Stimulated activated CD4-positive, alpha-beta T cell treated with anti-CD3 and anti-CD28 coated beads, Interleukin-1b, Interleukin-23, amount 100 ng/mL, for 4 hours (primary cell): ENCODE data around the gene RAD51B.

Experiments
- DNase-seq, 2 donors: peaks; one replicate each; pipeline ENCODE4 v3.0.0-alpha.2; 2020; ENCODE audit warnings: low read depth in 2 of 2

Gene RAD51B

GRCh38 chr14:68568907-68569897, 749.6 kb downstream of the RAD51B start:
- DNase-seq: no peak

- DNase-seq: no peak
Observed at GRCh38 chr14:68569970-68570409, 750.4 kb downstream of the RAD51B start.

GRCh38 chr14:68571114-68571591, 751.6 kb downstream of the RAD51B start:
- no peak for DNase-seq

GRCh38 chr14:68571928-68572525, 752.4 kb downstream of the RAD51B start:
- DNase-seq: no peak

GRCh38 chr14:68573126-68573525, 753.5 kb downstream of the RAD51B start:
- no peak for DNase-seq

GRCh38 chr14:68573722-68574121, 754.1 kb downstream of the RAD51B start:
- DNase-seq: no peak

GRCh38 chr14:68574461-68574860, 754.9 kb downstream of the RAD51B start:
- DNase-seq: no peak

GRCh38 chr14:68574906-68575305, 755.3 kb downstream of the RAD51B start:
- no peak for DNase-seq

GRCh38 chr14:68575426-68575825, 755.8 kb downstream of the RAD51B start:
- no peak for DNase-seq

GRCh38 chr14:68576031-68576430, 756.5 kb downstream of the RAD51B start:
- DNase-seq: no peak

GRCh38 chr14:68576496-68577244, 757.1 kb downstream of the RAD51B start:
- no peak for DNase-seq

- no peak for DNase-seq
Observed at GRCh38 chr14:68577802-68578541, 758.4 kb downstream of the RAD51B start.

- no peak for DNase-seq
Observed at GRCh38 chr14:68578597-68578996, 759.0 kb downstream of the RAD51B start.

- no peak for DNase-seq
Observed at GRCh38 chr14:68580096-68580645, 760.6 kb downstream of the RAD51B start.

GRCh38 chr14:68580671-68581070, 761.1 kb downstream of the RAD51B start:
- no peak for DNase-seq

GRCh38 chr14:68583548-68584280, 764.1 kb downstream of the RAD51B start:
- no peak for DNase-seq

GRCh38 chr14:68584786-68585185, 765.2 kb downstream of the RAD51B start:
- DNase-seq: no peak

- DNase-seq: no peak
Observed at GRCh38 chr14:68585690-68586089, 766.1 kb downstream of the RAD51B start.

GRCh38 chr14:68586896-68587751, 767.5 kb downstream of the RAD51B start:
- no peak for DNase-seq
